ENCODE results near the gene SP140L.
A peak's percentile ranks its signal among the peaks of the same experiment; 100 is the strongest.
"Not testable (repeated sequence)": the region's sequence is repeated elsewhere in the genome, so short reads cannot be mapped to it uniquely, and the experiment has no call there.

The SP140L gene

DNA sequence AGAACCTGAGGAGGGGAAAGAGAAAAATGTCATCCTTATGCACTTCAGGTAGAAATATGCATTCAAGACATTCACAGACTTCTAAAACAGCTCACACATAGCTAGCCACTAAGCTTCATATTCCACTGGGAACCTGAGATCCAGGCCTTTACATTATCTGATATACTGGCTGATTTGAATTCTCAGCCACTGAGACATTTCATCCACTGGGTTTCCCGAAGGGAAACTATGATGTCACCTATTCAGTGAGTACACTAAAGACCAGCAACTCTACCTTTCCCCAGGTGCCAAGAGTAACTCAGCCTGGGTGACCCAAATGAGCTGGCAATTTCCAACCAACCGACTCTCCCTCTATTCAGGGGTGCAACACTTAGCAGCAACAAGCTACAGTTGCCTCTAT is 67.3 kb downstream of the SP140L start:
- Histone ChIP-seq H3K9me3 (ENCODE audit: control insufficient read depth in 1 of 2, low read length in 2 of 2) (peaks cover 0 to 7% of the 10 kb centered on the region in 2 donors), H3K27me3 (ENCODE audit: low read depth, low read length) (no peaks in the 10 kb centered on the region), H3K36me3 (ENCODE audit: control insufficient read depth in 1 of 2, insufficient read depth in 2 of 2, low read length in 2 of 2) (peaks cover 27 to 79% of the 10 kb centered on the region in 2 donors), H3K4me3 (ENCODE audit: low read depth in 1 of 2, low read length in 2 of 2) (no peak overlapping the region), H3K27ac (ENCODE audit: low read length) (no peak overlapping the region), H3K4me1 (ENCODE audit: control insufficient read depth in 1 of 2, insufficient read depth in 2 of 2, low read length in 2 of 2) (no peaks in the 10 kb centered on the region)

DNA sequence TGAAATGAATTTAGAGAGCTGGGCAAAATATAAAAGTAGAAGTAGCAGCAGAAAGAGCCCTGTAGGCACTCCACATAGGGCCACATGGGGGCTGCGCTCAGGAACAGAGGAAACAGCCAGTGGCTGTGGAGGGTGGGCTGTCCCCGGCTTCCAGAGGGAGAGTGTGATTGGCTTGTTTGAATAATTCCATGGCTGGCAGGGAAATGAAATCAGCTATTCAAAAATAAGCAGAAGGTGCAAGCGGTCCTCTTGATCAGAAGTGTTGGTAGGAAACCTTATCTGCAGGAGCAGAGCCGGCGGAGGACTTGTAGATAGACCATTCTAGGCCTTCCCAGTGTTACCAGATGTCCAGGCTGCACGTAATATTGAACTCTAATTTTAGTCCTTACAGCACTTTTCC is 71.7 kb downstream of the SP140L start:
- H3K4me3 ChIP-seq (ENCODE audit: low read depth in 1 of 2, low read length in 2 of 2); H3K27me3 ChIP-seq (ENCODE audit: low read depth, low read length); H3K4me1 ChIP-seq (ENCODE audit: control insufficient read depth in 1 of 2, insufficient read depth in 2 of 2, low read length in 2 of 2); H3K9me3 ChIP-seq (ENCODE audit: control insufficient read depth in 1 of 2, low read length in 2 of 2); H3K27ac ChIP-seq (ENCODE audit: low read length): not testable (repeated sequence)
- H3K36me3 ChIP-seq (ENCODE audit: control insufficient read depth in 1 of 2, insufficient read depth in 2 of 2, low read length in 2 of 2): peaks cover 4 to 59% of the 10 kb centered on the region in 2 donors

DNA sequence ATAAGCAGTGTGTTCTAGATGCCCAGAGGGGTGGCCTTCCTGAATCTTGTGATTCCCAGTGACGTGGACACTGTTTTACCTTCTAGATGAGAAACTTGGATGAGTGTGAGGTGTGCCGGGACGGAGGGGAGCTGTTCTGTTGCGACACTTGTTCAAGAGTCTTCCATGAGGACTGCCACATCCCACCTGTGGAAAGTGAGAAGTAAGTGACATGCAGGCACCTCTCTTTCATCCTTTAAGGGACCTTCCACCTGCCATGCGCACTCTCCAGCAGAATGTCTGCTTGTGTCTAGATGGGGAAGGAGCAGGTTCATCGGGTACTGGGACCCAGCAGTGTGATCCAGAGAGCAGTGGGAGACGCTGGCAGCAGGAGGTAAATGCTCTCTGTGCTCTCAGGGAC is 73.0 kb downstream of the SP140L start:
- Histone ChIP-seq H3K36me3 (ENCODE audit: control insufficient read depth in 1 of 2, insufficient read depth in 2 of 2, low read length in 2 of 2) (peaks cover 0 to 57% of the 10 kb centered on the region in 2 donors), H3K27me3 (ENCODE audit: low read depth, low read length) (no peaks in the 10 kb centered on the region), H3K9me3 (ENCODE audit: control insufficient read depth in 1 of 2, low read length in 2 of 2) (peaks cover 0 to 7% of the 10 kb centered on the region in 2 donors), H3K27ac (ENCODE audit: low read length) (no peak overlapping the region), H3K4me3 (ENCODE audit: low read depth in 1 of 2, low read length in 2 of 2) (no peak overlapping the region), H3K4me1 (ENCODE audit: control insufficient read depth in 1 of 2, insufficient read depth in 2 of 2, low read length in 2 of 2) (no peaks in the 10 kb centered on the region)

DNA sequence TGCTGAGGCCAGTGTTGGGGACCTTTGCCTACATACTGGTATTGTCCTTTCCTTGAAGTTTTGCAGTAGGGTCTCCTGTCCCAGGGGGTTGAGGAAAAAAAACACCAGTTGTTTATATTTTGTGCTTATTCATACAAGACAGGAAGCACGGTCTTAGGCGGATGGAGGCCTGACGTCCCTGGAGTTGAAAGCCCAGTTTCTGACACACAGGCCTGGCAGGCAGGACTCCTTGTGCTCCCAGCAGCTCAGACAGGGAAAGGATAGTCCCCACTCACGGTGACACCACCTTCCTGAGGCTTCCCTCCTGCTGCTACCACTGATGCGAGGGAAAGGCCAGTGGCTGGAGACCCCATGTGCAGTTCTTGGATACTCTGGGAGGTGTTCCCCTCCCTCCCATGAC is 73.5 kb downstream of the SP140L start:
- Histone ChIP-seq H3K4me3 (ENCODE audit: low read depth in 1 of 2, low read length in 2 of 2) (no peak overlapping the region), H3K36me3 (ENCODE audit: control insufficient read depth in 1 of 2, insufficient read depth in 2 of 2, low read length in 2 of 2) (peaks cover 0 to 52% of the 10 kb centered on the region in 2 donors), H3K27me3 (ENCODE audit: low read depth, low read length) (no peaks in the 10 kb centered on the region), H3K9me3 (ENCODE audit: control insufficient read depth in 1 of 2, low read length in 2 of 2) (peaks cover 0 to 6% of the 10 kb centered on the region in 2 donors), H3K4me1 (ENCODE audit: control insufficient read depth in 1 of 2, insufficient read depth in 2 of 2, low read length in 2 of 2) (no peaks in the 10 kb centered on the region), H3K27ac (ENCODE audit: low read length) (no peak overlapping the region)

DNA sequence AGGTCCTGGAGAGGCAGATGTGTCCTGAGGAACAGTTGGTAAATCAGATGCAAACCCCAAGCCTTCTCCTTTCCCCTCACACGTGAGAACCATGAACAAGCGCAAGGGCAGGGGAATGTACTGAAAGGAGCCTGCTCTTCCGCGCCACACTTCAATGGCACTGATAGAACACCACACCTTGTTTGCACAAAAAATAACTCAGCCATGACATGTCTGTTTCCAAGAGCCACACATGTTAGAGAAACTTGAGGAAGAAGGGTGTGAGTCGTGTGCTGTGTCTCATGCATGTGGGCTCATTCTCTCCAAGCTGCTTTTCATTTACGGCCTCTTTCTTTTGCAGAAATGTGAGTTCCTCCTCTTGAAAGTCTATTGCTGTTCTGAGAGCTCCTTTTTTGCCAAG is 74.0 kb downstream of the SP140L start:
- H3K27me3 ChIP-seq (ENCODE audit: low read depth, low read length); H3K9me3 ChIP-seq (ENCODE audit: control insufficient read depth in 1 of 2, low read length in 2 of 2); H3K4me1 ChIP-seq (ENCODE audit: control insufficient read depth in 1 of 2, insufficient read depth in 2 of 2, low read length in 2 of 2); H3K4me3 ChIP-seq (ENCODE audit: low read depth in 1 of 2, low read length in 2 of 2); H3K27ac ChIP-seq (ENCODE audit: low read length): not testable (repeated sequence)
- H3K36me3 ChIP-seq (ENCODE audit: control insufficient read depth in 1 of 2, insufficient read depth in 2 of 2, low read length in 2 of 2): peaks cover 0 to 47% of the 10 kb centered on the region in 2 donors

DNA sequence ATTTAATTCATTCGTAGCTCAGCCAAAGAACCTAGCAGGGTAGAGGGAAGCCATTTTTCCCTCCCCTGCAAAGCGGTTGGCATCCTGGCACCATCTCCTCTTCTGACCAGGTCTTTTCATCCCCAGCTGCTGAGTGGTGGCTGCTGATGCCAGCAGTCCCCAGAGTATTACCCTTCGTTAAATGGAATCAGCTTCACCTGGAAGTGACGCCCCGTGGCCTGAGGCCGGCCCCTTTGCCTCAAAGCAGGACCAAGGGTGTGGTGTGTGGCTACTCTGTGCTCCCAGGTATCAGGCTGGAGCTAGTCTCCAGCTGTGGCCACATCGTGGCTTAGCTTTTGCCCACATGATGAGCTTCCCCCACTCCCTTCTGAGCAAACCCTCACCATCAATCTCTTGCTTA is 76.8 kb downstream of the SP140L start:
- Histone ChIP-seq H3K4me1 (ENCODE audit: control insufficient read depth in 1 of 2, insufficient read depth in 2 of 2, low read length in 2 of 2) (no peaks in the 10 kb centered on the region), H3K27me3 (ENCODE audit: low read depth, low read length) (no peaks in the 10 kb centered on the region), H3K9me3 (ENCODE audit: control insufficient read depth in 1 of 2, low read length in 2 of 2) (no peaks in the 10 kb centered on the region), H3K36me3 (ENCODE audit: control insufficient read depth in 1 of 2, insufficient read depth in 2 of 2, low read length in 2 of 2) (peaks cover 0 to 35% of the 10 kb centered on the region in 2 donors), H3K4me3 (ENCODE audit: low read depth in 1 of 2, low read length in 2 of 2) (no peak overlapping the region), H3K27ac (ENCODE audit: low read length) (no peak overlapping the region)

DNA sequence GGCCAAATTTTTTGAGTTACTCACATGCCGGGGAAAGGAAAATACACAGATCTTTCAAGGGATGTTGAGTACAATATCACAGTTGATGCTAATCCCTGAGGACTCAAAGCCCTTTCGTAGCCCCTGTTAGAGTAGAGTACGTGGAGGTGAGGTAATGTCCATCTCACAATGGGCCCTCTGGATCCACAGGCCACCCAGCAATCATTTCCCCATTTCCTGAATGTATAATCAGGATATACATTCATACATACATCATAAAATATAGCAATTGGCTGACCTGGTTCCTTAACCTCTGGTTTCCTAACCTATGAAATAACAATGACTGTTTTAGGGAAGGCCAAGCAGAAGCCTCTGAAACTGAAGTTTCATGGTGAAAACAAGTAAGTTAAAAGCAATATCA is 78.8 kb downstream of the SP140L start:
- H3K27ac ChIP-seq (ENCODE audit: low read length): no peak overlapping the region
- H3K27me3 ChIP-seq (ENCODE audit: low read depth, low read length): no peaks in the 10 kb centered on the region
- H3K9me3 ChIP-seq (ENCODE audit: control insufficient read depth in 1 of 2, low read length in 2 of 2): no peaks in the 10 kb centered on the region
- H3K4me1 ChIP-seq (ENCODE audit: control insufficient read depth in 1 of 2, insufficient read depth in 2 of 2, low read length in 2 of 2): peaks cover 0 to under 1% of the 10 kb centered on the region in 2 donors
- no peak overlapping the region for H3K4me3 ChIP-seq (ENCODE audit: low read depth in 1 of 2, low read length in 2 of 2)
- peaks cover 0 to 16% of the 10 kb centered on the region in 2 donors for H3K36me3 ChIP-seq (ENCODE audit: control insufficient read depth in 1 of 2, insufficient read depth in 2 of 2, low read length in 2 of 2)

DNA sequence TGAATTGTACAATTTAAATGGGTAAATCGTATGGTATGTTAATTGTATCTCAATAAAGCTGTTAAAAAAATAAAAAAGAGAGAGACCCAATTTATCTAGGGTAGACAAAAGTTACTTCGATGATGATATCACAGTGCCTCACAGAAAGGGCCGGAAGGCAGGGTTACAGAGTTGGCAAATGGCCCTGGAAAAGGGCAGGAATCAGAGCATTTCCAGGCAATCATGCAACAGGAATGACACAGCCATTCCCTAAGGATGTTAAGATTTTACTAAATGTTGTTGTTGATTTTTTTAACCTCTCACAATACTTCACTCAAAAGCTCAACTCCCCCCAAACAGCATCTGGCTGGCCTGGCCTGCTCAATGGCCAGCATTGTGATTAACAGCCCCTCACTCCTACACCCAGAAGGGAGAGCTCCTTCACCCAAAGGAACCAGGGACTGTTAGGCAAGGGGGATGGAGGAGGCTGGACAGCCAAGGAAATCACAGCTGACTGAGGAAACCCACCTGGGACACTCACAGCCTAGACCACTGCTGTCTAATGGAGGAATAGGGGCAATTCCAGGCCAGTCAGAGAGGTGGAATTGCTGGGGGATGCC is 81.3 kb downstream of the SP140L start:
- H3K27ac ChIP-seq (ENCODE audit: low read length): peak overlapping the region; percentile 19
- peaks cover 0 to 11% of the 10 kb centered on the region in 2 donors for H3K36me3 ChIP-seq (ENCODE audit: control insufficient read depth in 1 of 2, insufficient read depth in 2 of 2, low read length in 2 of 2)
- no peaks in the 10 kb centered on the region for H3K9me3 ChIP-seq (ENCODE audit: control insufficient read depth in 1 of 2, low read length in 2 of 2)
- H3K4me1 ChIP-seq (ENCODE audit: control insufficient read depth in 1 of 2, insufficient read depth in 2 of 2, low read length in 2 of 2): peaks cover 0 to 4% of the 10 kb centered on the region in 2 donors
- no peak overlapping the region for H3K4me3 ChIP-seq (ENCODE audit: low read depth in 1 of 2, low read length in 2 of 2)
- H3K27me3 ChIP-seq (ENCODE audit: low read depth, low read length): no peaks in the 10 kb centered on the region

DNA sequence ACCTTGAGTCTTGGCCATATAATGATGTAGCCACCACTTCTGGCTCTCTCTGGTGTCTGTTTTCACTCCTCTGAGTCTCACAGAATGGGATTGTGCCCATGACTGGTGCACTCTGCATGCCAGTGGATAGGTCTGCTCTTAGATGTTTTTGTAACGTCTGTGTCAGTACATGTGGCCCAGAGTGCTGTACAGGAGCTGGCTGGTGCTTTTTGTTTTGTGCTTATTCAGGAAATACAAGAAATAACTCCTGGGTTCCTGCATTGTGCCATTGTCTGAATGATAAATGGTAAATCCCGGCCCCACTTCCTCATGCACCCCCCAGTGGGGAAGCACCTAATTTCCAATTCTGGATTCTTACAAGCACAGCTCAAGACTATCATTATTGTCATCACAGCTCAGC is 82.3 kb downstream of the SP140L start:
- not testable (repeated sequence) for H3K27me3 ChIP-seq (ENCODE audit: low read depth, low read length); H3K4me3 ChIP-seq (ENCODE audit: low read depth in 1 of 2, low read length in 2 of 2); H3K27ac ChIP-seq (ENCODE audit: low read length); H3K4me1 ChIP-seq (ENCODE audit: control insufficient read depth in 1 of 2, insufficient read depth in 2 of 2, low read length in 2 of 2); H3K36me3 ChIP-seq (ENCODE audit: control insufficient read depth in 1 of 2, insufficient read depth in 2 of 2, low read length in 2 of 2); H3K9me3 ChIP-seq (ENCODE audit: control insufficient read depth in 1 of 2, low read length in 2 of 2)

DNA sequence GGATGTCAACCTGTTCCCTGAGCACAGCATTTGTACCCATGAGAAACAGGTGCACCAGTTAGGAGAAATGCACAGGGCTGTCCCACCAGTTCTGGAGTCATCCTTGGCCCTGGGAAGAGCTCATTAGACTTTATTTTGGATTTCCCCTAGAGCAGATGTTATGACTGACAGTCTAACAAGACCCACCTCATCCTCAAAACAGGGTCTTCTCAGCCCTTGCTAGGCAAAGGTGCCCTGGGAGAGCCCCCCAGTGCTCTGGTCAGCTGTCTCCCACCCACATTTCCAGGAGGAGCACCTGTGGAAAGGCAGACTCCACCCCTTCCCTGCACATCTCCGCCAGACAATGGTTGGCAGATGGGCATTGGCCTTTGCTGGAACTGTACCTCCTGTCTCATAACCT is 83.3 kb downstream of the SP140L start:
- no peak overlapping the region for H3K27ac ChIP-seq (ENCODE audit: low read length)
- no peak overlapping the region for H3K4me3 ChIP-seq (ENCODE audit: low read depth in 1 of 2, low read length in 2 of 2)
- peaks cover 0 to 9% of the 10 kb centered on the region in 2 donors for H3K4me1 ChIP-seq (ENCODE audit: control insufficient read depth in 1 of 2, insufficient read depth in 2 of 2, low read length in 2 of 2)
- no peaks in the 10 kb centered on the region for H3K9me3 ChIP-seq (ENCODE audit: control insufficient read depth in 1 of 2, low read length in 2 of 2)
- H3K36me3 ChIP-seq (ENCODE audit: control insufficient read depth in 1 of 2, insufficient read depth in 2 of 2, low read length in 2 of 2): no peaks in the 10 kb centered on the region
- no peaks in the 10 kb centered on the region for H3K27me3 ChIP-seq (ENCODE audit: low read depth, low read length)

DNA sequence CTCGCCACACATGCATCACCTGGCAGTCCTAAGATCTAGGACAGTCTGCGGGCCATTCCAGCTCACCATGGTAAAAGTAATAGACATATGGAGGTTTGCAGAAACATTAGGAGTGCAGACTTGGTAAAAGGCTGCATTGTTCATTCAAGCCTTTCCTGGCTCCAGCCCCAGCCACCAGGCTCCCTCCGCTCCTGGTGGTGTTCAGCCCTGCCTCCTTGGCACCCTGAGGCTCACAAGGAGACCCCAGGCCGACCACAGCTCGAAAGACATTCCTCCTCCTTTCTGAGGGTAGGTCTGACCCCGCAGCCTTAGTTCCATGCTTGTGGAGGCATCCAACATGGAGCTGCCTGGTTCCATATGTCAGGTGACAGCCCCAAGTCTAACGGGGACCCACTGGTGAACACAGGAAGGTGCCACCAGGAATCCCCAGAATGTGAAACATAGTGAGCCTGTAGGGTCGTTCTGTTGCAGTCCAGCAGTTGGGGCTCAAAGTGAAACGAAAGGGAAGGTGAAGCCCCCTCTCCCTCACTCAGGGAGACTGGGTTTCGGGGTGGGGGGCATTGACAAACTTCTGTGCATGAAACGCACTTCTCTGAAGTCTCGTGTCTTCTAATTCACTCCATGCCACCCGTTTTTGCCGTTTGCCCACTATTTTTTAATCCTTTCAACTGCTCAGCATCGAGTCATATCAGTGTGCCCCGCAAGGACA is 84.0 kb downstream of the SP140L start:
- peak overlapping the region; percentile 68 to 92 for H3K4me3 ChIP-seq (ENCODE audit: low read depth in 1 of 2, low read length in 2 of 2)
- peaks cover 0 to 9% of the 10 kb centered on the region in 2 donors for H3K4me1 ChIP-seq (ENCODE audit: control insufficient read depth in 1 of 2, insufficient read depth in 2 of 2, low read length in 2 of 2)
- no peaks in the 10 kb centered on the region for H3K36me3 ChIP-seq (ENCODE audit: control insufficient read depth in 1 of 2, insufficient read depth in 2 of 2, low read length in 2 of 2)
- no peaks in the 10 kb centered on the region for H3K27me3 ChIP-seq (ENCODE audit: low read depth, low read length)
- peak overlapping the region; percentile 97 for H3K27ac ChIP-seq (ENCODE audit: low read length)
- no peaks in the 10 kb centered on the region for H3K9me3 ChIP-seq (ENCODE audit: control insufficient read depth in 1 of 2, low read length in 2 of 2)

All from muscle layer of duodenum (tissue), 2 donors.